BLaER1 treated with 17β-estradiol and CSF1 and Interleukin-3, amounts not matched to agents 10 nM and 100 nM (cell line): ENCODE results near the gene THAP4.

ENCODE experiments used
- H3K27ac ChIP-seq, 11 experiments: shearing (Covaris generic); formaldehyde crosslinking; 2 replicates each; pipeline ENCODE4 v1.8.1; 2022
- H3K27me3 ChIP-seq, 11 experiments: shearing (Covaris generic); formaldehyde crosslinking; 2 replicates each; pipeline ENCODE4 v1.8.1; 2022
- H3K36me3 ChIP-seq, 11 experiments: shearing (Covaris generic); formaldehyde crosslinking; 2 replicates each; pipeline ENCODE4 v1.8.1; 2022
- H3K4me1 ChIP-seq, 10 experiments: shearing (Covaris generic); formaldehyde crosslinking; 2 replicates each; pipeline ENCODE4 v1.8.1; 2022
- H3K4me2 ChIP-seq, 11 experiments: shearing (Covaris generic); formaldehyde crosslinking; 2 replicates each; pipeline ENCODE4 v1.8.1; 2022
- H3K4me3 ChIP-seq, 10 experiments: shearing (Covaris generic); formaldehyde crosslinking; 2 replicates each; pipeline ENCODE4 v1.8.1; 2022
- H3K9ac ChIP-seq, 11 experiments: shearing (Covaris generic); formaldehyde crosslinking; 2 replicates each; pipeline ENCODE4 v1.8.1; 2022
- H3K9me3 ChIP-seq, 11 experiments: shearing (Covaris generic); formaldehyde crosslinking; replicated peaks in 1 of 11; 2 replicates each; pipeline ENCODE4 v1.8.1; 2022
- H4K20me1 ChIP-seq, 11 experiments: shearing (Covaris generic); formaldehyde crosslinking; 2 replicates each; pipeline ENCODE4 v1.8.1; 2022
- Cebpa-rat ChIP-seq, 11 experiments: shearing (Covaris generic); IDR thresholded peaks; 2 replicates each; pipeline ENCODE4 v1.8.1; 2022

Gene THAP4

DNA sequence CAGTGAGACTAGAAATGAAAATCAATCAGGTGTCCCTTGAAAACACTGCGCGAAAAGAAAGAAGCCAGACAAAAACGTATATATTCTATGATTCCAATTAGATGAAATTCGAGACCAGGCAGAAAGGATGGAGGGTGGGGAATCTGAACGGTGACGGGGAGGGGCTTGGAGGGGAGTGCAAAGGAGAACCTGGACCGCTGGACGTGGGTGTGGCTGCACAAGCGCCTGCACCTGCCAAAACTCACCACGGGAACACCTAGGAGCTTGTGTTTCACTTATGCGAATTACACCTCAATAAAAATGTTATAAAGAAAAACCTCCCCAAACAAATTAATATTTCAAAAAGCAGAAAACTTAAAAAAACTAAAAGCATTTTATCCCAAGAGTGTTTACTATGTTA lies 21.9 kb downstream of the THAP4 start:
- H3K4me1 ChIP-seq: peaks cover 47 to 90% (median 78%) of the 10 kb centered on the region in 10 experiments
- no peak for TF ChIP-seq Cebpa-rat (IDR thresholded peaks at IDR 0.05)
- H3K27ac ChIP-seq: no peak overlapping the region
- H3K9me3 ChIP-seq: no peaks in the 10 kb centered on the region
- no peak overlapping the region for H3K4me2 ChIP-seq
- H3K27me3 ChIP-seq: no peaks in the 10 kb centered on the region
- H3K36me3 ChIP-seq: peaks cover 0 to 42% (median 12%) of the 10 kb centered on the region in 11 experiments; a peak in 10 of 22 replicates
- H3K9ac ChIP-seq: no peak overlapping the region
- peaks cover 0 to 75% (median 36%) of the 10 kb centered on the region in 11 experiments; a peak in 16 of 22 replicates for H4K20me1 ChIP-seq
- no peak overlapping the region for H3K4me3 ChIP-seq

DNA sequence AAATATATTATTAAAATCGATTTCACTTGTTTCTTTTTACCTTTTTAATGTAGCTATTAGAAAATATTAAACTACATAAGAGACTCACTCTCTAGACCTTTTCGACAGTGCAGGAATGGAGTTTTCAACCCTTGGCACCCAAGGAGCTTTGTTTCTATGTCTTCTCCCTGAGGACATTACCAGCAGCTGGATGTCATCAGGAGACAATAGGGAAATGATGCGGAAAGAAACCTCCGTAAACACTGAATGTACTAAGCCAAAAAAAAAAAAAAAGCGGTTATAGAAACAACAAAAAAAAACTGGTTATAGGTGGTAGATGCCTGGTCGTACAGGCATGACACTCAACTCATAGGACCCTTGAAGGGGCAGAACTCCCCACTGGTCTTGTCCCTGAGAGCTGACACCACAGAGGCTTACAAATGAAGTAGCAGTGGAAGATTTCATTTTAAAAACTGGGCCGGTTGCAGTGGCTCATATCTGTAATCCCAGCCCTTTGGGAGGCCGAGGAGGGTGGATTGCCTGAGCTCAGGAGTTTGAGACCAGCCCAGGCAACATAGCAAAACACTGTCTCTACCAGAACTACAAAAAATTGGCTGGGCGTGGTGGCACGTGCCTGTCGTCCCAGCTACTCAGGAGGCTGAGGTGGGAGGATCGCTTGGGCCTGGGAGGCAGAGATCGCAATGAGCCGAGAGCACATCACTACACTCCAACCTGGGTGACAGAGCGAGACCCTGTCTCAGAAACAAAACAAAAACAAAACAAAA lies 23.8 kb downstream of the THAP4 start:
- no peak for TF ChIP-seq Cebpa-rat (IDR thresholded peaks at IDR 0.05)
- Histone ChIP-seq H3K27ac (peak overlapping the region in 8 of 11 experiments; percentile 22 to 67 (median 56); a peak in 16 of 22 replicates), H3K36me3 (peaks cover 4 to 53% (median 13%) of the 10 kb centered on the region in 11 experiments; a peak in 19 of 22 replicates), H3K9me3 (no peaks in the 10 kb centered on the region), H3K9ac (peak overlapping the region in 10 of 11 experiments; percentile 43 to 68 (median 58); a peak in 17 of 22 replicates), H3K4me2 (peak overlapping the region in 10 of 11 experiments; percentile 2 to 86 (median 59); a peak in 18 of 22 replicates), H3K4me1 (peaks cover 45 to 88% (median 78%) of the 10 kb centered on the region in 10 experiments), H3K27me3 (no peaks in the 10 kb centered on the region), H4K20me1 (peaks cover 8 to 87% (median 52%) of the 10 kb centered on the region in 11 experiments; a peak in 19 of 22 replicates), H3K4me3 (no peak overlapping the region)

DNA sequence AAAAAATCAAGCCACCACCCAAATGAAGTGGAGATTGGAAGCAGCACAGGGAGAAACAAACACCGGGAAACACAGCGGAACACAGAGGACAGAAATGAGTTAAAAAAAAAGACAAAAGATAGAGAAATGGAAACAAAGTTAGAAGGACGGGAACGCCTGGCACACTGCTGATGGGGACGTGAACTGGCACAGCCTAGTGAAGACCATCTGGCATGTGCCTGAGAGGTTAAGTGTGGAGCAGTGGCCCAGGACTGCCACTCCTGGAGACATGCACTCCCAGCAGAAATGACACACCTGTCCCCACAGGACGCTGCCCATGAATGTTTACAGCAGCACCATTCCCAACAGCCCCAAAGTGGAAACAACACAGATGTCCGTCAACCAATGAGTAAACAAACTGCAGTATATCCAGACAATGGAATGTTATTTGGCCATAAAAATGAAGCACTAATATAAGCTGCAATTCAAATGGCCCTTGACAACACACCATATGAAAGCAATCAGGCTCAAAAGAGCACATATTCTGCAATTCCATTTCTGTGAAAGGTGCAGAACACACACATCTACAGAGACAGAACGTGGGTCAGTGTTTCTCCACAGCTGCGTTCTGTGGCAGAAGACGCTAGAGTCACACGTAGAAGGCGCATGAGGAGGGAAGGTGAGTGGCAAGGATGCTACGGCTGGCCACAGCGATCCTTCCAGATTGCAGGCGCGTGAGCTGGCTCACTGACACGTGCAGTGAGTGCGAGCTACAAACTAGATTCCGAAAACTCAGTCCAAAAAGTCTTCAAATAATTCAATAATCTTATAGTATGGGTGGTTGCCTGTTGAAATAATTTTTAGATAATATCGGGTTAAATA lies 24.6 kb downstream of the THAP4 start:
- Histone ChIP-seq H3K9ac (peak overlapping the region in 4 of 11 experiments; percentile 1 to 66 (median 62); a peak in 6 of 22 replicates), H3K27me3 (no peaks in the 10 kb centered on the region), H3K27ac (0 out of 22 replicates have a peak overlapping the region, but pooled peaks of 1 of the 11 experiments have one; percentile 11), H3K36me3 (peaks cover 8 to 61% (median 20%) of the 10 kb centered on the region in 11 experiments; a peak in 20 of 22 replicates), H4K20me1 (peaks cover 8 to 94% (median 57%) of the 10 kb centered on the region in 11 experiments; a peak in 19 of 22 replicates), H3K9me3 (no peaks in the 10 kb centered on the region), H3K4me1 (peaks cover 37 to 80% (median 70%) of the 10 kb centered on the region in 10 experiments), H3K4me2 (peak overlapping the region in 7 of 11 experiments; percentile 17 to 86 (median 62); a peak in 11 of 22 replicates), H3K4me3 (no peak overlapping the region)
- TF ChIP-seq Cebpa-rat (IDR thresholded peaks at IDR 0.05): no peak

DNA sequence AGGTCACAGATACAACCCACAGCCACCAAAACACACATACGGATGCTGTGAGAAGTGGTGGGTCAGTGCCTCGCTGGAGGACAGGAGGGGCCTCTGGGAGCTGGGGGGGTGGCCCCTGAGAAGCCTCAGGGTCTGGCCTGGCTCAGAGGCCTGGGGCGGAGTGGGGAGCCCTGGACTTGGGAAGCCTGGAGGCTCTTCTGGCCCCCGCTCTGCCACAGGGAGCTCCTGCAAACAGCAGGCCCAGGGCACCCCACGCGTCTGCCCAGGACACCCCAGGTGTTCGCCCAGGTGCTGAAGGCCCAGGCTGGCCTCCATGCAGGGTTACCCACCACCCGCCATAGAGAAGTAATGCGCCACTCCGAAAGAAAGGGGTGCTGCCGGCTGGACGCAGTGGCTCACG lies 25.9 kb downstream of the THAP4 start:
- Histone ChIP-seq H3K27me3 (no peaks in the 10 kb centered on the region), H3K9ac (peak overlapping the region in 7 of 11 experiments; percentile 65 to 88 (median 83); a peak in 8 of 22 replicates), H3K27ac (peak overlapping the region in 7 of 11 experiments; percentile 30 to 89 (median 80); a peak in 7 of 22 replicates), H3K4me2 (peak overlapping the region in 10 of 11 experiments; percentile 4 to 100 (median 98); a peak in 13 of 22 replicates), H3K4me3 (no peak overlapping the region), H3K9me3 (no peaks in the 10 kb centered on the region), H3K36me3 (peaks cover 17 to 67% (median 30%) of the 10 kb centered on the region in 11 experiments), H4K20me1 (peaks cover 20 to 95% (median 63%) of the 10 kb centered on the region in 11 experiments; a peak in 20 of 22 replicates), H3K4me1 (peaks cover 27 to 67% (median 56%) of the 10 kb centered on the region in 10 experiments)
- TF ChIP-seq Cebpa-rat (IDR thresholded peaks at IDR 0.05): no peak

DNA sequence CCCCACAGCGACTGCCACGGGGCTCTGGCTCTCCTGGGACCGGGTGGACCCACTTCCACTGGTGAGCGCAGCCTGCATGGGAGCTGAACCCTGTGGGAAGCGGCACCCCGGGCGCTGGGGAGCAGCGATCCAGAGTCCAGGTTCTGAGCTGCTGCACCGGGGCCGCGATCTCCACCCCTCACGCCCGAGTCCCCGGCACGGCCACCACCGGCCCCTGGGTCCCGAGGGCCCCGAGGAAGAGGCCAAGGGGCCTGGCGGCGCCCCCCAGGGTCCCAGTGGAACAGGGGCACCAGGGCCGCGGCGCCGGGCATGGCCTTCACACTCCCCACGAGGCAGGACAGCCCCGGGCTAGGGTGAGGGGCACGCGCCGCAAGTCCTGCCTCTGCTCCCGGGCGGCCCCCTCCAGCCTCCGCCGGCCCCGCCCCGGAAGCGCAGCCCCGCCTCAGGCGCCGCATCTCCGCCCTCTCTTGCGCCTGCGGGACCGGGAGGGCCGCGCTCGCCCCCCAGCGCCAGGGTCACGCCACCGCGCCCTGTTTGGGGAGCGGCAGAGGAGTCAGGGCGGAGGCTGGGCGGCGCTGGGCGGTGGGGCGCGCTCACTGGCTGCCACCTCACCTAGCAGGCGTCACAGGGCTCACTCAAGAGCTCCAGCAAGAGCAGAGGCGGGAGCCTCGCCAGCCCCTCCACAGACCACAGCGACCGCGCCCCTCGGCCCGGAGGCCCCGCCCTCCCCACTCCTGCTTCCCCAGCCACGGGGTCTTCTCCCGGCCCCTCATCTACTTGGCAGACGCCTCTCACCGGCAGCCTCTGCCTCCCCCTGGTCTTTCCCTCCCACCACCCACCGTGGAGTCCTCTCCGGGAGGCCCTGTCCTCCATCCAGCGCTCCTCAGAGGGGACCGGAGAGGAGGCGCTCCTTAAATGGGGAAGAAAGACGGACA lies 26.8 kb downstream of the THAP4 start:
- Histone ChIP-seq H3K4me3 (peak overlapping the region; percentile 59 to 73 (median 66)), H3K27ac (peak overlapping the region; percentile 56 to 90 (median 85); a peak in 21 of 22 replicates)

DNA sequence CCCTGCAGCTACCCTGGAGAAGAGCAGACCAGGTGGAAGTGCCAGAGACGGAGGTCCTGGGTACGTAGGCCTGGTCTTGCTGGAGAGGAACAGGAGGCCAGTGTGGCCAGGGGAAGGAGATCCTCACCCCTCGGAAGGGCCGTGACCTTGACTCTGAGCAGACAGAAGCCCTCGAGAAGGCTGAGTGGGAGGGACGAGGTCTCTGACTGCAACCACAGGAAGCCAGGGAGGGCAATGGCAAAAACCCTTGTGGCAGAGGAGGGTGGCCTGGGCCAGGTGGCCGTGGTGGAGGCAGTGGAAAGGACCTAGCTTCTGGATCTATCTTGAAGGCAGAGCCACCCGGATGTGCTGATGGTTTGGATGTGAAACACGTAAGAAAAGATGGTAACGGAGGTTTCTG lies 28.1 kb downstream of the THAP4 start:
- no peak for TF ChIP-seq Cebpa-rat (IDR thresholded peaks at IDR 0.05)
- Histone ChIP-seq H3K4me1 (peaks cover 27 to 54% (median 47%) of the 10 kb centered on the region in 10 experiments), H4K20me1 (peaks cover 13 to 74% (median 51%) of the 10 kb centered on the region in 11 experiments; a peak in 19 of 22 replicates), H3K27ac (peak overlapping the region in 9 of 11 experiments; percentile 35 to 90 (median 82); a peak in 14 of 22 replicates), H3K36me3 (peaks cover 39 to 68% (median 49%) of the 10 kb centered on the region in 11 experiments), H3K4me3 (peak overlapping the region in 2 of 10 experiments; percentile 65 to 67; a peak in 2 of 20 replicates), H3K27me3 (no peaks in the 10 kb centered on the region), H3K9ac (peak overlapping the region; percentile 2 to 88 (median 84); a peak in 13 of 22 replicates), H3K4me2 (peak overlapping the region; percentile 89 to 100 (median 98)), H3K9me3 (no peaks in the 10 kb centered on the region)

More for the DNA sequence above, 26.8 kb downstream of the THAP4 start:
- Histone ChIP-seq H3K27me3 (no peaks in the 10 kb centered on the region), H3K9me3 (no peaks in the 10 kb centered on the region), H4K20me1 (peaks cover 13 to 86% (median 56%) of the 10 kb centered on the region in 11 experiments; a peak in 20 of 22 replicates), H3K4me2 (peak overlapping the region; percentile 89 to 100 (median 98)), H3K36me3 (peaks cover 26 to 68% (median 38%) of the 10 kb centered on the region in 11 experiments), H3K9ac (peak overlapping the region; percentile 74 to 88 (median 84)), H3K4me1 (peaks cover 27 to 60% (median 51%) of the 10 kb centered on the region in 10 experiments)
- TF ChIP-seq Cebpa-rat (IDR thresholded peaks at IDR 0.05): no peak

DNA sequence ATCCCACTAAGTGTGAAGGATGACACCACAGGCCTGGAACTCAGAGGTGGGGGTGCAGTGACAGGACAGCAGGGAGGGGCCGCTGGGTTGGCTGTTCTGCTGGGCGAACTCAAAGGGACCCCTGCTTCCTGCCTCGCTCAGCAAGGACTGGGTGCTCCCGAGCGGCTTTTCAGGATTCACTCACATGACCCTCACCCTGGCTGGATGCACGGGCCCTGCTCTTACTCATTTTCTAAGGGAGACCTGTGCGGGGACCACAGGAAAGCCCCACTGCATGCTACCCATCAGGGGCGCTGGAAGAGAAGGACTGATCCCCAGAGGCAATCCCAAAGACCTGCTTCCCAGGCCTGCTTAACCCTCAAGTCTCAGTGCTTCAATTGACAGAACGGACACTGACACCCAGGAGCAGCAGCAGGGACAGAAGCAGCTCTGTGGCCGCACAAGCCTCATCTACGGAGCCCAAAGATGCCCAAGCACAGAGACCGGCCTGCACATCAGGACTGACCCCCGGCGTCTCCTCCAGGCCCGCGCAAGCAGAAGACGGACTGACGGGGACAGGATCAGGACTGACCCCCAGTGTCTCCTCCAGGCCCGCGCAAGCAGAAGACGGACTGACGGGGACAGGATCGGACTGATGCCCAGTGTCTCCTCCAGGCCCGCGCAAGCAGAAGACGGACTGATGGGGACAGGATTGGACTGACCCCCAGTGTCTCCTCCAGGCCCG lies 29.6 kb downstream of the THAP4 start:
- no peak for TF ChIP-seq Cebpa-rat (IDR thresholded peaks at IDR 0.05)
- H3K27me3 ChIP-seq: no peaks in the 10 kb centered on the region
- H3K4me2 ChIP-seq: no peak overlapping the region
- peak overlapping the region in 1 of 11 experiments; percentile 9; a peak in 2 of 22 replicates for H3K27ac ChIP-seq
- H3K9me3 ChIP-seq: no peaks in the 10 kb centered on the region
- peaks cover 13 to 65% (median 44%) of the 10 kb centered on the region in 11 experiments; a peak in 19 of 22 replicates for H4K20me1 ChIP-seq
- H3K9ac ChIP-seq: peak overlapping the region in 3 of 11 experiments; percentile 24 to 48 (median 35); a peak in 4 of 22 replicates
- no peak overlapping the region for H3K4me3 ChIP-seq
- peaks cover 20 to 39% (median 31%) of the 10 kb centered on the region in 10 experiments for H3K4me1 ChIP-seq
- H3K36me3 ChIP-seq: peaks cover 54 to 76% (median 61%) of the 10 kb centered on the region in 11 experiments
